IMR-90 (cell line): ENCODE measurements around the gene MFAP4. TPM values are rescaled to one million over a fixed set of nuclear protein-coding genes. Genes with fewer than 3 reads are reported as not detected.

Experiments used
- ATAC-seq: fragments of 200-7000 bp; cut with Tn5 transposase; 2 replicates; pipeline ENCODE4 v1.9.1; 2020; ENCODE audit warnings: low read depth, mild to moderate bottlenecking, moderate library complexity
- BruUV-seq: library from RNA; stranded (reverse); fragments of 400-500 nt; replicated peaks from 2 replicates; lab custom pipeline; 2021; lab: Mats Ljungman, UMichigan
- CTCF ChIA-PET: fragments of 300-600 bp; formaldehyde crosslinking; extraction: SDS; loops from one replicate; lab custom pipeline; 2021; ENCODE audit warnings: antibody characterized with exemption; lab: Yijun Ruan, JAX
- POLR2A ChIA-PET: fragments of 300-600 bp; sonication (Branson Sonifier 250); formaldehyde crosslinking; loops from one replicate; lab custom pipeline; 2022; ENCODE audit warnings: antibody characterized with exemption; ENCODE audit not compliant: unreplicated experiment; lab: Charles Lee
- DNase-seq: peaks from one replicate; pipeline ENCODE4 v3.0.0; 2013
- H2AFZ ChIP-seq: replicated peaks from 2 replicates; pipeline ENCODE3; 2013; ENCODE audit warnings: low read length, mild to moderate bottlenecking; ENCODE audit not compliant: poor library complexity
- H2AK5ac ChIP-seq: 2 replicates; pipeline ENCODE4 v1.6.1; 2013; ENCODE audit warnings: low read depth, low read length, inconsistent platforms
- H2AK9ac ChIP-seq: replicated peaks from 2 replicates; pipeline ENCODE3; 2013; ENCODE audit warnings: mild to moderate bottlenecking, low read depth, low read length, moderate library complexity; ENCODE audit not compliant: poor library complexity
- H2BK120ac ChIP-seq: 2 replicates; pipeline ENCODE4 v1.6.1; 2013; ENCODE audit warnings: low read depth, low read length, inconsistent platforms
- H2BK15ac ChIP-seq: 3 replicates; pipeline ENCODE4 v1.6.1; 2013; ENCODE audit warnings: low read depth, low read length, inconsistent platforms
- H2BK20ac ChIP-seq: 2 replicates; pipeline ENCODE4 v1.6.1; 2013; ENCODE audit warnings: low read depth, mild to moderate bottlenecking, inconsistent platforms, low read length, moderate library complexity
- H2BK5ac ChIP-seq: 2 replicates; pipeline ENCODE4 v1.6.1; 2013; ENCODE audit warnings: mild to moderate bottlenecking, low read depth, low read length, inconsistent platforms; ENCODE audit not compliant: poor library complexity, severe bottlenecking
- H3K14ac ChIP-seq: replicated peaks from 2 replicates; pipeline ENCODE4 v1.6.1; 2013; ENCODE audit warnings: low read depth, low read length, inconsistent platforms
- H3K18ac ChIP-seq: 2 replicates; pipeline ENCODE4 v1.6.1; 2013; ENCODE audit warnings: low read depth, low read length, control low read depth
- H3K23ac ChIP-seq: 2 replicates; pipeline ENCODE4 v1.6.1; 2013; ENCODE audit warnings: low read depth, low read length, inconsistent platforms
- H3K27ac ChIP-seq: 2 replicates; pipeline ENCODE4 v1.5.1; 2013; ENCODE audit warnings: mild to moderate bottlenecking, control low read depth, low read length; ENCODE audit not compliant: insufficient read depth
- H3K27me3 ChIP-seq: 2 replicates; pipeline ENCODE4 v1.6.1; 2013; ENCODE audit warnings: low read length; ENCODE audit not compliant: control insufficient read depth, insufficient read depth
- H3K36me3 ChIP-seq: 2 replicates; pipeline ENCODE4 v1.6.1; 2013; ENCODE audit warnings: low read length, mixed read lengths; ENCODE audit not compliant: control insufficient read depth, insufficient read depth
- H3K4ac ChIP-seq: 2 replicates; pipeline ENCODE4 v1.6.1; 2013; ENCODE audit warnings: low read depth, low read length, inconsistent platforms
- H3K4me1 ChIP-seq: 2 replicates; pipeline ENCODE4 v1.6.1; 2013; ENCODE audit warnings: low read length, mixed read lengths; ENCODE audit not compliant: control insufficient read depth, insufficient read depth
- H3K4me2 ChIP-seq: 2 replicates; pipeline ENCODE4 v1.6.1; 2013; ENCODE audit warnings: low read depth, mild to moderate bottlenecking, control low read depth, low read length, moderate library complexity
- H3K4me3 ChIP-seq: 2 replicates; pipeline ENCODE4 v1.5.1; 2013; ENCODE audit warnings: low read depth, mild to moderate bottlenecking, control low read depth, low read length, moderate library complexity; ENCODE audit not compliant: insufficient read depth
- H3K56ac ChIP-seq: 2 replicates; pipeline ENCODE4 v1.6.1; 2013; ENCODE audit warnings: low read length, inconsistent platforms; ENCODE audit not compliant: insufficient read depth; ENCODE audit errors: extremely low read depth
- H3K79me1 ChIP-seq, 2 experiments: 2 replicates each; pipeline ENCODE4 v1.6.1; 2013; ENCODE audit warnings: low read length in 2 of 2, inconsistent platforms in 1 of 2, low read depth in 1 of 2
- H3K9ac ChIP-seq: 2 replicates; pipeline ENCODE4 v1.6.1; 2013; ENCODE audit warnings: low read depth, low read length, control low read depth
- H3K9me1 ChIP-seq: 2 replicates; pipeline ENCODE4 v1.6.1; 2013; ENCODE audit warnings: low read length, inconsistent platforms; ENCODE audit not compliant: insufficient read depth
- H3K9me3 ChIP-seq: 2 replicates; pipeline ENCODE4 v1.6.1; 2013; ENCODE audit warnings: low read length; ENCODE audit not compliant: control insufficient read depth, insufficient read depth
- H4K20me1 ChIP-seq: 2 replicates; pipeline ENCODE4 v1.6.1; 2013; ENCODE audit warnings: low read length, inconsistent platforms; ENCODE audit not compliant: insufficient read depth
- H4K5ac ChIP-seq: 2 replicates; pipeline ENCODE4 v1.6.1; 2013; ENCODE audit warnings: mild to moderate bottlenecking, low read depth, low read length, control low read depth
- H4K8ac ChIP-seq, 2 experiments: 2 replicates each; pipeline ENCODE4 v1.6.1; 2013; ENCODE audit warnings: low read depth in 2 of 2, low read length in 2 of 2, control low read depth in 1 of 2, inconsistent platforms in 1 of 2
- H4K91ac ChIP-seq: 2 replicates; pipeline ENCODE4 v1.6.1; 2013; ENCODE audit warnings: low read depth, low read length, inconsistent platforms; ENCODE audit not compliant: insufficient read depth
- BHLHE40 ChIP-seq: fragments of 150-350 bp; IDR thresholded peaks from 2 replicates; pipeline ENCODE4 v1.6.1; 2016; ENCODE audit warnings: mild to moderate bottlenecking, low read depth, low read length
- CEBPB ChIP-seq: IDR thresholded peaks from 2 replicates; pipeline ENCODE4 v1.6.1; 2012; ENCODE audit warnings: low read depth, low read length, improper control_type of control experiment
- FOS ChIP-seq: fragments of 150-350 bp; IDR thresholded peaks from 2 replicates; pipeline ENCODE4 v1.6.1; 2016; ENCODE audit warnings: low read depth, low read length
- MXI1 ChIP-seq: IDR thresholded peaks from 2 replicates; pipeline ENCODE4 v1.6.1; 2012; ENCODE audit warnings: low read depth, mild to moderate bottlenecking, low read length, moderate library complexity, borderline replicate concordance
- SMC3 ChIP-seq: fragments of 150-350 bp; IDR thresholded peaks from 2 replicates; pipeline ENCODE4 v1.6.1; 2016; ENCODE audit warnings: low read depth, mild to moderate bottlenecking, antibody characterized with exemption, low read length, moderate library complexity
- WGBS, 2 experiments: methylation state at CpG; one replicate each; pipeline versions ENCODE4 v1.1.5 to v1.1.7; 2013; ENCODE audit warnings: missing lambda C conversion rate in 2 of 2; ENCODE audit not compliant: insufficient read length in 1 of 2; ENCODE audit errors: extremely low coverage in 2 of 2; 5-methylcytosine and 5-hydroxymethylcytosine counted together
- dilution Hi-C: fragments of 300-500 bp; cut with HindIII; formaldehyde crosslinking; loops from one replicate; pipeline ENCODE4 v1.14.3; 2018; ENCODE audit warnings: low sequenced_read_pairs; ENCODE audit not compliant: unreplicated experiment
- in situ Hi-C: fragments of 300-500 bp; cut with MboI; formaldehyde crosslinking; loops from 3 replicates; pipeline ENCODE4 v1.14.3; 2019; ENCODE audit warnings: low sequenced_read_pairs, inconsistent platforms, mixed read lengths
- intact Hi-C: fragments of 100-400 bp; cut with micrococcal nuclease; formaldehyde crosslinking; loops from 2 replicates; pipeline ENCODE4 v1.10.0; 2022
- polyA plus RNA-seq, 3 experiments: library from polyadenylated mRNA; depleted of rRNA; stranded (reverse); fragments of >200 nt; gene quantifications; 2 replicates each; pipeline ENCODE4 v1.2.3, GENCODE V29; 2012; ENCODE audit warnings: low replicate concordance in 1 of 3
- total RNA-seq: library from RNA; depleted of rRNA; stranded (reverse); fragments of >200 nt; gene quantifications from 2 replicates; pipeline ENCODE4 v1.2.3, GENCODE V29; 2012

The MFAP4 gene
- total and polyA plus RNA-seq, 2 of the 4 experiments (the other 2 are of a cell fraction): 7.0 to 71.6 TPM

- Histone ChIP-seq H3K4me2 (no peak overlapping the region), H3K27me3 (no peaks in the 10 kb centered on the region), H3K4me1 (peaks cover 10% of the 10 kb centered on the region), H3K9me1 (peaks cover 9% of the 10 kb centered on the region), H3K4ac (no peak overlapping the region), H2BK120ac (no peak overlapping the region), H2BK15ac (no peak overlapping the region), H4K5ac (no peak overlapping the region), H2BK5ac (no peak overlapping the region), H4K91ac (no peak overlapping the region), H4K20me1 (no peaks in the 10 kb centered on the region), H2AK9ac (no peak overlapping the region), H3K18ac (no peak overlapping the region), H3K9ac (no peak overlapping the region), H3K56ac (no peak overlapping the region), H2AFZ (no peak overlapping the region), H2BK20ac (no peak overlapping the region), H4K8ac (no peak overlapping the region), H3K9me3 (no peaks in the 10 kb centered on the region), H2AK5ac (peak overlapping the region; percentile 15; the same call in 1 of the 2 replicates), H3K4me3 (no peak overlapping the region), H3K27ac (no peak overlapping the region), H3K14ac (no peak overlapping the region), H3K23ac (no peak overlapping the region), H3K36me3 (peaks cover 6% of the 10 kb centered on the region), H3K79me1 (peaks cover 4 to 11% of the 10 kb centered on the region in 2 experiments; a peak in 3 of 4 replicates)
- dilution Hi-C loops (no loop called here), intact Hi-C loops (loop anchor here (5.0 kb wide), 2 partner anchors 287 to 312 kb away; partner anchors contain the start of gene ALDH3A2), in situ Hi-C loops (loop anchor here (5.0 kb wide), 2 partner anchors 87 to 402 kb away; no protein-coding TSS in a partner anchor)
- DNase-seq (no peak), ATAC-seq (no peak)
- TF ChIP-seq SMC3 (no peak), BHLHE40 (no peak), FOS (no peak), MXI1 (no peak), CEBPB (no peak)
- no TSS peak for BruUV-seq
- ChIA-PET CTCF (no interaction called here), POLR2A (no interaction called here)
- WGBS, 2 experiments: 94% methylated on average over 6 of the region's 8 CpGs; no CpG with 5 or more reads in 1 of the 2 experiments
These were observed 26.2 kb downstream of the MFAP4 start for GRCh38 chr17:19360772-19361171.
